Parathyroid adenoma (tissue), 2 donors: ENCODE results near the gene HOXA6.

Source experiments
- H2AFZ ChIP-seq: fragments of 300-600 bp; sonication (generic); one replicate; pipeline ENCODE4 v1.7.0; 2017; ENCODE audit warnings: antibody characterized with exemption, mild to moderate bottlenecking
- H3K27ac ChIP-seq: fragments of 300-600 bp; sonication (generic); one replicate; pipeline ENCODE4 v1.7.0; 2017
- H3K27me3 ChIP-seq: fragments of 300-600 bp; sonication (generic); one replicate; pipeline ENCODE4 v1.7.0; 2017; ENCODE audit warnings: low read length; ENCODE audit not compliant: control insufficient read depth, insufficient read depth
- H3K36me3 ChIP-seq: fragments of 300-600 bp; sonication (generic); one replicate; pipeline ENCODE4 v1.7.0; 2017; ENCODE audit warnings: low read length; ENCODE audit not compliant: control insufficient read depth, insufficient read depth
- H3K4me1 ChIP-seq: fragments of 300-600 bp; sonication (generic); one replicate; pipeline ENCODE4 v1.7.0; 2017; ENCODE audit warnings: control low read depth
- H3K4me2 ChIP-seq: fragments of 300-600 bp; sonication (generic); one replicate; pipeline ENCODE4 v1.7.0; 2017; ENCODE audit warnings: low read length
- H3K4me3 ChIP-seq: fragments of 300-600 bp; sonication (generic); one replicate; pipeline ENCODE4 v1.7.0; 2017; ENCODE audit warnings: low read depth, low read length
- H3K79me2 ChIP-seq: fragments of 300-600 bp; sonication (generic); one replicate; pipeline ENCODE4 v1.7.0; 2017; ENCODE audit warnings: control low read depth
- H3K9ac ChIP-seq: fragments of 300-600 bp; sonication (generic); one replicate; pipeline ENCODE4 v1.7.0; 2017; ENCODE audit warnings: mild to moderate bottlenecking
- H3K9me3 ChIP-seq: fragments of 300-600 bp; sonication (generic); one replicate; pipeline ENCODE4 v1.7.0; 2017; ENCODE audit warnings: low read length; ENCODE audit not compliant: control insufficient read depth
- TF ChIP-seq, protein P1 (sequence below): fragments of 300-600 bp; sonication (generic); IDR thresholded peaks from one replicate; pipeline ENCODE4 v1.7.0; 2017; ENCODE audit warnings: antibody characterized with exemption, mild to moderate bottlenecking
- donor health status: primary hyperparathyroidism.

HOXA6 gene

DNA sequence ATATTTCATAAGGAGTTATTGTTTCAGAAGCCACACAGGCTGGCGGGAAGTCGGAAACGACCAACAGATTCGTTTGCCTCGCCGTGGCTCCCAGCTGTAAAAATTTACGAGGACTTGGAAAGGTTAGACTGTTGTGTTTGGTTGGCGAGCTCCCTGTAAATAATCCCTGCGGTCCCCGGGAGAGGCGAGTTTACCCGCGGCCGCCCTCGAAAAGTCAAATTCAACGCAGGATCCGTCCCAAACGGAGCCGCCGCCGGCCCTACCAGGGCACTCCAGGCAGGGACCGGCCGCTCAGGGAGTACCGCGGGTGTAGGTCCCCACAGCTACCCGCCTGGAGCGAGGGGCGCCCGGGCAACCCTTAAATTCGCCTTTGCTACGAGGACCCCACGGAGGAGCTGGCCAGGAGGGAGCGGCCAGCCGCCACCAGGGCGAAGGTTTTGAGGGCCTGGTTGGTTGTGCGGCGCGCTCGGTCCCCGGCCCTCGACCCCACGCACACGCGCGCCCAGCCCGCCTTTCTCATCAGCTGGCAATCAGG lies 18.5 kb upstream of the HOXA6 start:
- Histone ChIP-seq H3K79me2 (no peaks in the 10 kb centered on the region), H3K27ac (no peak overlapping the region), H3K36me3 (no peaks in the 10 kb centered on the region), H3K4me3 (no peak overlapping the region), H2AFZ (no peak overlapping the region), H3K4me2 (no peak overlapping the region), H3K4me1 (no peaks in the 10 kb centered on the region), H3K27me3 (peaks cover 44% of the 10 kb centered on the region), H3K9ac (no peak overlapping the region), H3K9me3 (no peaks in the 10 kb centered on the region)
- TF ChIP-seq, protein P1, sequence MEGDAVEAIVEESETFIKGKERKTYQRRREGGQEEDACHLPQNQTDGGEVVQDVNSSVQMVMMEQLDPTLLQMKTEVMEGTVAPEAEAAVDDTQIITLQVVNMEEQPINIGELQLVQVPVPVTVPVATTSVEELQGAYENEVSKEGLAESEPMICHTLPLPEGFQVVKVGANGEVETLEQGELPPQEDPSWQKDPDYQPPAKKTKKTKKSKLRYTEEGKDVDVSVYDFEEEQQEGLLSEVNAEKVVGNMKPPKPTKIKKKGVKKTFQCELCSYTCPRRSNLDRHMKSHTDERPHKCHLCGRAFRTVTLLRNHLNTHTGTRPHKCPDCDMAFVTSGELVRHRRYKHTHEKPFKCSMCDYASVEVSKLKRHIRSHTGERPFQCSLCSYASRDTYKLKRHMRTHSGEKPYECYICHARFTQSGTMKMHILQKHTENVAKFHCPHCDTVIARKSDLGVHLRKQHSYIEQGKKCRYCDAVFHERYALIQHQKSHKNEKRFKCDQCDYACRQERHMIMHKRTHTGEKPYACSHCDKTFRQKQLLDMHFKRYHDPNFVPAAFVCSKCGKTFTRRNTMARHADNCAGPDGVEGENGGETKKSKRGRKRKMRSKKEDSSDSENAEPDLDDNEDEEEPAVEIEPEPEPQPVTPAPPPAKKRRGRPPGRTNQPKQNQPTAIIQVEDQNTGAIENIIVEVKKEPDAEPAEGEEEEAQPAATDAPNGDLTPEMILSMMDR = no peak

DNA sequence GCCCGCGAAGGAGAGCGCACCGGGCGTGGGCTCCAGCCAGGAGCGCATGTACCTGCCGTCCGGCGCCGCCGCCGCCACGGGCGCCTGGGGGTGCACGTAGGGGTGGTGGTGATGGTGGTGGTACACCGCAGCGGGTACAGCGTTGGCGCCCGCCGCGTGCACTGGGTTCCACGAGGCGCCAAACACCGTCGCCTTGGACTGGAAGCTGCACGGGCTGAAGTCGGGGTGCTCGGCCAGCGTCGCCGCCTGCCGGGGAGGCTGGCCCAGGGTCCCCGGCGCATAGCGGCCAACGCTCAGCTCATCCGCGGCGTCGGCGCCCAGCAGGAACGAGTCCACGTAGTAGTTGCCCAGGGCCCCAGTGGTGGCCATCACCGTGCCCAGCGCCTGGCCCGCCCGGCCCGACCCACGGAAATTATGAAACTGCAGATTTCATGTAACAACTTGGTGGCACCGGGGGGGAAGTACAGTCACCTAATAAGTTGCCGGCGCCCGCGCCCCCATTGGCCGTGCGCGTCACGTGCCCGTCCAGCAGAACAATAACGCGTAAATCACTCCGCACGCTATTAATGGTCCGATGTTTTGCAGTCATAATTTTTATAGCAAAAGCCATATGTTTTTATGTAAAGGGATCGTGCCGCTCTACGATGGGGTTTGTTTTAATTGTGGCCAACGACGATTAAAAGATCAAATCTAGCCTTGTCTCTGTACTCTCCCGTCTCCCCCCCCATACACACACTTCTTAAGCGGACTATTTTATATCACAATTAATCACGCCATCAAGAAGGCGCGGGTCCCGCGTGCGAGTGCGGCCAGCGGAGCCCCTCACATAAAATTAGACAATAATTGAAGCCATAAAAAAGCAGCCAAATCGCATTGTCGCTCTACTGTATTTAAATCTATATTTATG lies 17.8 kb upstream of the HOXA6 start, which contains the start of gene HOXA9:
Gene HOXA9 (minus strand): TSS at position 449 of the 907 bp plus-strand sequence. CDS start 80 bp downstream, at position 369.
- Histone ChIP-seq H2AFZ (peak within 1 kb of the TSS; percentile 45), H3K9me3 (no peaks in the 10 kb centered on the region), H3K4me2 (no peak within 1 kb of the TSS), H3K4me1 (no peaks in the 10 kb centered on the region), H3K9ac (no peak within 1 kb of the TSS), H3K27me3 (peaks cover 44% of the 10 kb centered on the region), H3K79me2 (no peaks in the 10 kb centered on the region), H3K27ac (no peak within 1 kb of the TSS), H3K4me3 (no peak within 1 kb of the TSS), H3K36me3 (no peaks in the 10 kb centered on the region)
- TF ChIP-seq, protein P1 = no peak

DNA sequence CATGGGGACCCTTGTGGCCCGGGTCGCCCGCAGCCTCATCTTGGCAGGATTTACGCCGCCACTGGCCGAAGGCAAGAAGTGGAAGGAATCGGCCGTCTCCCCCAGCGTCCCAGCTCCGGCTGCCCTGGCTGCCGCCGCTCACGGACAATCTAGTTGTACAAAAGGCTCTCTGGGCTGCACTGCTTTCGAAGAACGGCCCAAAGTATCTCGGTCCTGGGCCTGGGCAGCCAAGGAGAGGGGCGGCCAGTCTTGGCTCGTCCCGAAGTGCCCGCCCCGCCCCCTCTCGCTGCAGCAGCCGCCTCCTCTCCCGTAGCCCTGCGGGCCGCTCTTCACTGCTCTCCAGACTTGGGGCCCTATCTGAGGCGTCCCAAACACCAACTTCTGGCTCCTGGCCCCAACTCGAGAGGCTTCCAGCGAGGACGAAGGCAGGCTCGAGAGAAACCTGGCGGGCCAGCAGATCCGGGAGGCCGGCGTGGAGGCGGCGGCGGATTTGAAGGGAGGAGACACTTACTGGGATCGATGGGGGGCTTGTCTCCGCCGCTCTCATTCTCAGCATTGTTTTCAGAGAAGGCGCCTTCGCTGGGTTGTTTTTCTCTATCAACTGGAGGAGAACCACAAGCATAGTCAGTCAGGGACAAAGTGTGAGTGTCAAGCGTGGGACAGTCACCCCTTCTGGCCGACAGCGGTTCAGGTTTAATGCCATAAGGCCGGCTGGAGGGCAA lies 17.0 kb upstream of the HOXA6 start:
- no peaks in the 10 kb centered on the region for H3K36me3 ChIP-seq
- H2AFZ ChIP-seq = peak overlapping the region; percentile 45
- no peaks in the 10 kb centered on the region for H3K9me3 ChIP-seq
- H3K4me2 ChIP-seq = no peak overlapping the region
- H3K79me2 ChIP-seq = no peaks in the 10 kb centered on the region
- no peak overlapping the region for H3K4me3 ChIP-seq
- TF ChIP-seq, protein P1 = no peak
- H3K27me3 ChIP-seq = peaks cover 47% of the 10 kb centered on the region
- no peaks in the 10 kb centered on the region for H3K4me1 ChIP-seq
- H3K27ac ChIP-seq = no peak overlapping the region
- H3K9ac ChIP-seq = no peak overlapping the region

- H3K4me3 ChIP-seq = no peak overlapping the region
Measured at GRCh38 chr7:27164045-27164366, 16.4 kb upstream of the HOXA6 start.

More at GRCh38 chr7:27164045-27164366, 16.4 kb upstream of the HOXA6 start:
- TF ChIP-seq, protein P1 = no peak
- H3K27me3 ChIP-seq = peaks cover 46% of the 10 kb centered on the region
- no peak overlapping the region for H3K27ac ChIP-seq
- H3K9ac ChIP-seq = no peak overlapping the region
- H3K9me3 ChIP-seq = no peaks in the 10 kb centered on the region
- no peaks in the 10 kb centered on the region for H3K36me3 ChIP-seq
- no peak overlapping the region for H3K4me2 ChIP-seq
- H3K79me2 ChIP-seq = no peaks in the 10 kb centered on the region
- no peak overlapping the region for H2AFZ ChIP-seq
- no peaks in the 10 kb centered on the region for H3K4me1 ChIP-seq
